Gastrocnemius medialis (tissue), 4 donors: ENCODE measurements around the gene RIPK3. TPM values are rescaled to one million over a fixed set of nuclear protein-coding genes. Genes with fewer than 3 reads are reported as not detected.

Experiments
- ATAC-seq, 2 donors: fragments of 150-250 bp; one replicate each; pipeline ENCODE4 v1.9.1; 2016
- DNase-seq, 2 donors: peaks; one replicate each; pipeline ENCODE4 v3.0.0-alpha.2; 2019
- H3K27ac ChIP-seq, 4 donors: fragments of 200-600 bp; sonication (generic); 1 replicate in 1 of 4; 2 replicates in 3 of 4; pipeline ENCODE4 v1.5.1; 2016 to 2018; ENCODE audit warnings: mild to moderate bottlenecking in 2 of 4, moderate library complexity in 1 of 4
- H3K27me3 ChIP-seq, 3 donors: fragments of 200-600 bp; sonication (generic) in 2 of 3; 1 replicate in 1 of 3; 2 replicates in 2 of 3; pipeline versions ENCODE4 v1.5.1 to v1.6.0; 2016 to 2019; ENCODE audit warnings: mild to moderate bottlenecking in 1 of 3, moderate library complexity in 1 of 3
- H3K36me3 ChIP-seq, 2 donors: fragments of 200-600 bp; sonication (generic) in 1 of 2; one replicate each; pipeline ENCODE4 v1.5.1; 2017 to 2018
- H3K4me1 ChIP-seq, 2 donors: fragments of 200-600 bp; sonication (generic) in 1 of 2; one replicate each; pipeline ENCODE4 v1.5.1; 2016 to 2017; ENCODE audit warnings: mild to moderate bottlenecking in 2 of 2
- H3K4me3 ChIP-seq, 4 donors: fragments of 200-600 bp; sonication (generic) in 3 of 4; 1 replicate in 1 of 4; 2 replicates in 3 of 4; pipeline ENCODE4 v1.5.1; 2016 to 2019; ENCODE audit warnings: mild to moderate bottlenecking in 2 of 4
- H3K9me3 ChIP-seq, 3 donors: fragments of 200-600 bp; sonication (generic) in 2 of 3; 1 replicate in 1 of 3; 2 replicates in 2 of 3; pipeline ENCODE4 v1.5.1; 2016 to 2019
- POLR2A ChIP-seq, 2 donors: fragments of 450-650 bp; IDR thresholded peaks; one replicate each; pipeline ENCODE4 v1.6.1; 2017; ENCODE audit warnings: antibody characterized with exemption in 2 of 2, mild to moderate bottlenecking in 2 of 2, moderate library complexity in 2 of 2
- in situ Hi-C, 4 donors: fragments of 200-750 bp; cut with MboI; loops; one replicate each; pipeline versions ENCODE4 v1.15.0 to v1.8.0; 2017; ENCODE audit warnings: low sequenced_read_pairs in 4 of 4
- intact Hi-C: fragments of 100-400 bp; cut with DNase I; formaldehyde crosslinking; loops from one replicate; pipeline ENCODE4 v1.15.1; 2023; ENCODE audit warnings: low total_unique reads
- total RNA-seq, 4 donors: library from RNA; depleted of rRNA; stranded (reverse); fragments of >200 nt; gene quantifications; one replicate each; pipeline versions ENCODE4 v1.1.0 to v1.2.3, GENCODE V29; 2016
- TF ChIP-seq, protein P1 (sequence below), 5 experiments: fragments of 450-650 bp in 3 of 5; fragments of 200-600 bp in 2 of 5; sonication (generic) in 2 of 5; IDR thresholded peaks in 4 of 5; conservative IDR thresholded peaks in 1 of 5; 1 replicate in 4 of 5; 2 replicates in 1 of 5; pipeline ENCODE4 v1.5.1; 2016 to 2019; ENCODE audit warnings: antibody characterized with exemption in 5 of 5, mild to moderate bottlenecking in 3 of 5, moderate library complexity in 3 of 5

The RIPK3 gene
- total RNA-seq, 4 donors from 2014 or later, result 0.66 to 1.6 (median 0.97) TPM

DNA sequence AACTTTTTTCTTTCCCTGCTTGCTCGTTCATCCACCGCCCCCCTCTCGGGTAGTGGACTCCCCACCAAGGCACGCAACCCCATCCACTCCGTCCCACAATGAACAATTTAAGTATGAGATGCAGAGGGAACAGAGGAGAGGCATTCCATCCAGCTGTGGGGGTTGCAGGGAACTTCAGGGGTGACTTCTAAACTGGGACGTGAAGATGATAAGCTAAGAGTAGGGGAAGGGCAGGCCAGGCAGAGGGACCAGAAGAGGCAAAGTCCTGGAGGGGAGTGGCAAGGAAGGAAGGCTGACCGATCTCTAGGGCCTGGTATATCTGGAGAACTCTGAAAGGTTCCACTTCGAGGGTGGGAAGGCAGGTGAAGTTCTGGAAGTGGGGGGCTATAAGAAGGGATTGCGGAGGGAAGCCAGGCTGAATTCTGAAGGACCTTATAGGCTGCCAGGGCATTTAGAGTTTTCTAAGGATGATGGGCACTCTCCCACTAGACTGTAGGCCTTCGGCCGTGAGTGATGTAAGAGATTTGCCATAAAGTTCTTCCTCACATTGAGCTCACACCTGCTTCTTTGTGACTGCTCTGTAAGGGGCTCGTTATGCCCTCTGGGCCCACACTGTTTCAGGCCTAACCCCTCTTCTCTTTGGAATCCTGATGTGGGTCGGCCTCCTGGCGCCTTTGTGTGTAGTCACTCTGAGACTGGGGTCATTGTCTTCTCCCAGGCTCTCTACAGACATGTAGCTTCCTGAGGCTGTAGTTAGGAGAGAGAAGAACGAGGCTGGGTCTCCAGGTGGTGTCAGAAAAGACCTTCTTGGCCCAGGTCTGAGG lies 40.3 kb upstream of the RIPK3 start:
- Histone ChIP-seq H3K27ac (no peak overlapping the region), H3K36me3 (no peaks in the 10 kb centered on the region), H3K9me3 (no peaks in the 10 kb centered on the region), H3K4me1 (no peaks in the 10 kb centered on the region), H3K27me3 (no peaks in the 10 kb centered on the region), H3K4me3 (no peak overlapping the region)
- intact Hi-C loops (no loop called here), in situ Hi-C loops (no loop called here)
- ATAC-seq, result no peak
- TF ChIP-seq, protein P1, sequence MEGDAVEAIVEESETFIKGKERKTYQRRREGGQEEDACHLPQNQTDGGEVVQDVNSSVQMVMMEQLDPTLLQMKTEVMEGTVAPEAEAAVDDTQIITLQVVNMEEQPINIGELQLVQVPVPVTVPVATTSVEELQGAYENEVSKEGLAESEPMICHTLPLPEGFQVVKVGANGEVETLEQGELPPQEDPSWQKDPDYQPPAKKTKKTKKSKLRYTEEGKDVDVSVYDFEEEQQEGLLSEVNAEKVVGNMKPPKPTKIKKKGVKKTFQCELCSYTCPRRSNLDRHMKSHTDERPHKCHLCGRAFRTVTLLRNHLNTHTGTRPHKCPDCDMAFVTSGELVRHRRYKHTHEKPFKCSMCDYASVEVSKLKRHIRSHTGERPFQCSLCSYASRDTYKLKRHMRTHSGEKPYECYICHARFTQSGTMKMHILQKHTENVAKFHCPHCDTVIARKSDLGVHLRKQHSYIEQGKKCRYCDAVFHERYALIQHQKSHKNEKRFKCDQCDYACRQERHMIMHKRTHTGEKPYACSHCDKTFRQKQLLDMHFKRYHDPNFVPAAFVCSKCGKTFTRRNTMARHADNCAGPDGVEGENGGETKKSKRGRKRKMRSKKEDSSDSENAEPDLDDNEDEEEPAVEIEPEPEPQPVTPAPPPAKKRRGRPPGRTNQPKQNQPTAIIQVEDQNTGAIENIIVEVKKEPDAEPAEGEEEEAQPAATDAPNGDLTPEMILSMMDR (IDR thresholded peaks at IDR 0.05 in 4 of 5, conservative IDR thresholded peaks at IDR 0.05 in 1 of 5), result no peak
- no peak for TF ChIP-seq POLR2A (IDR thresholded peaks at IDR 0.05)
- DNase-seq, result no peak

GRCh38 chr14:24378981-24379906 lies 39.5 kb upstream of the RIPK3 start:
- Histone ChIP-seq H3K27ac (no peak overlapping the region), H3K27me3 (no peaks in the 10 kb centered on the region), H3K36me3 (no peaks in the 10 kb centered on the region), H3K4me3 (no peak overlapping the region), H3K9me3 (no peaks in the 10 kb centered on the region), H3K4me1 (no peaks in the 10 kb centered on the region)
- in situ Hi-C loops, result no loop called here
- ATAC-seq (no peak), DNase-seq (no peak)
- intact Hi-C loops, result no loop called here
- TF ChIP-seq POLR2A (IDR thresholded peaks at IDR 0.05), result no peak
- TF ChIP-seq, protein P1 (IDR thresholded peaks at IDR 0.05 in 4 of 5, conservative IDR thresholded peaks at IDR 0.05 in 1 of 5), result no peak

GRCh38 chr14:24378327-24378726 lies 38.5 kb upstream of the RIPK3 start:
- H3K9me3 ChIP-seq, result no peaks in the 10 kb centered on the region
- ATAC-seq (no peak), DNase-seq (no peak)
- intact Hi-C loops (no loop called here), in situ Hi-C loops (no loop called here)
- no peaks in the 10 kb centered on the region for H3K4me1 ChIP-seq
- TF ChIP-seq, protein P1 (IDR thresholded peaks at IDR 0.05 in 4 of 5, conservative IDR thresholded peaks at IDR 0.05 in 1 of 5), result no peak
- no peak for TF ChIP-seq POLR2A (IDR thresholded peaks at IDR 0.05)
- no peaks in the 10 kb centered on the region for H3K36me3 ChIP-seq
- H3K27ac ChIP-seq, result no peak overlapping the region
- no peaks in the 10 kb centered on the region for H3K27me3 ChIP-seq
- H3K4me3 ChIP-seq, result no peak overlapping the region

DNA sequence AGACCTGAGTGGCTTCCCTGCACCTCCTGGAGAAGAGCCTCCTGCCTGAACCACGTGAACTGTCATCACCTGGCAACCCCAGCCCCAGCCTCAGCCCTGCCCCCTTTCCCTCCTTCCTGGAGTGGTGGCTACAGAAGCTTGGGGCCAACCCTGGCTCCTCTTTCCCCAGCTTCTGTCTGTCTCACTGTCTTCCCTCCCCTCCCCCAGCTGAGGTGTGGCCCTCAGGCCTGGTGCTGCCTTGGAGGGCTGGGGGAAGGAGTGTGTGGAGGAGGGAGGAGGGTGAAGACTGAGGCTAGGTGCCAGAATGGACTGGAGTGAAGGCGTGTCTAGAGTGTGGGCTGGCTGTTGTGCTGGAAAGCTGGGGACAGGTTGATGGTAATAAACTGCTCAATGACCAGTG lies 37.9 kb upstream of the RIPK3 start:
- TF ChIP-seq, protein P1 (IDR thresholded peaks at IDR 0.05 in 4 of 5, conservative IDR thresholded peaks at IDR 0.05 in 1 of 5), result no peak
- no peak for TF ChIP-seq POLR2A (IDR thresholded peaks at IDR 0.05)
- ATAC-seq (no peak), DNase-seq (no peak)
- intact Hi-C loops, result no loop called here
- Histone ChIP-seq H3K27ac (no peak overlapping the region), H3K36me3 (no peaks in the 10 kb centered on the region), H3K4me3 (no peak overlapping the region), H3K27me3 (no peaks in the 10 kb centered on the region), H3K9me3 (no peaks in the 10 kb centered on the region), H3K4me1 (peaks cover 0 to 2% of the 10 kb centered on the region in 2 donors)
- in situ Hi-C loops, result no loop called here
